GM10266 (cell line): ENCODE measurements around the gene CADM1.

Experiments
- DNase-seq: peaks from one replicate; pipeline ENCODE4 v3.0.0; 2012; ENCODE audit errors: extremely low spot score
- TF ChIP-seq, protein P1 (sequence below): IDR thresholded peaks from 2 replicates; pipeline ENCODE4 v1.5.1; 2012; ENCODE audit warnings: mild to moderate bottlenecking, low read depth; ENCODE audit not compliant: control insufficient read depth, insufficient read depth; ENCODE audit errors: missing control alignments

The CADM1 gene

DNA sequence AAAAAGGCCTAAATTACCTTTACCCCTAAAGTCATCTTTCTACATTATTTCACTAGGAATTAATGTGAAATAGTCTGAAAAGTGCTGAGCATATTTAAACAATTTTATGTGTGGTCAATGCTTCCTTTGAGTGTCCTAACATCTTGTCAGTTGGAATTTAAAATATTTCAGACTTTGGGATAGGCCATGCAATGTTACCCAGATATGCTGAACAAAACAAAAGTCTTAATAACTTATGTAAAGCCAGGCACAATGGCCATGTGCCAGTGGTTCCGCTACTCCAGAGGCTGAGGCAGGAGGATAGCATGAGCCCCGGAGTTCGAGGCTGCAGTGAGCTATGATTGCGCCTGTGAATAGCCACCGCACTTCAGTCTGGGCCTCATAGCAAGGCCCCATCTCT is 137.4 kb downstream of the CADM1 start:
- DNase-seq: no peak
- TF ChIP-seq, protein P1, sequence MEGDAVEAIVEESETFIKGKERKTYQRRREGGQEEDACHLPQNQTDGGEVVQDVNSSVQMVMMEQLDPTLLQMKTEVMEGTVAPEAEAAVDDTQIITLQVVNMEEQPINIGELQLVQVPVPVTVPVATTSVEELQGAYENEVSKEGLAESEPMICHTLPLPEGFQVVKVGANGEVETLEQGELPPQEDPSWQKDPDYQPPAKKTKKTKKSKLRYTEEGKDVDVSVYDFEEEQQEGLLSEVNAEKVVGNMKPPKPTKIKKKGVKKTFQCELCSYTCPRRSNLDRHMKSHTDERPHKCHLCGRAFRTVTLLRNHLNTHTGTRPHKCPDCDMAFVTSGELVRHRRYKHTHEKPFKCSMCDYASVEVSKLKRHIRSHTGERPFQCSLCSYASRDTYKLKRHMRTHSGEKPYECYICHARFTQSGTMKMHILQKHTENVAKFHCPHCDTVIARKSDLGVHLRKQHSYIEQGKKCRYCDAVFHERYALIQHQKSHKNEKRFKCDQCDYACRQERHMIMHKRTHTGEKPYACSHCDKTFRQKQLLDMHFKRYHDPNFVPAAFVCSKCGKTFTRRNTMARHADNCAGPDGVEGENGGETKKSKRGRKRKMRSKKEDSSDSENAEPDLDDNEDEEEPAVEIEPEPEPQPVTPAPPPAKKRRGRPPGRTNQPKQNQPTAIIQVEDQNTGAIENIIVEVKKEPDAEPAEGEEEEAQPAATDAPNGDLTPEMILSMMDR: no peak

DNA sequence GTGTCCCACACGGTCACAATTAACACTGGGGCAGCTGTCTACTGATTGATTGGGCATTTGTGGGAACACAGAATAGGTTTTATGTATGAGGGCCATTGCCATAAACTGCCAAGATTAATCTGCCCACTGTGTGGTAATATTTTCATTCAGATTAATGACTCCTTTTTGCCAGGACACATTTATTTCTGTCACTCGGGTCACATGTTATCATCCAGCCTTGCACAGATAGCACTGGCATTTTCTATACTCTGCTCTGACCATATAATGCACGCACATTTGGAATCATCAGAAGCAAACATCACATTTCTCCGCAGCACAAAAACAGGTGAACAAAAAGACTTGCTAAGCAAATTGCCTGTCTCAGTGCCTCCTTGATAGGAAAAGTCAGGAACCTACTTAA is 138.3 kb downstream of the CADM1 start:
- no peak for DNase-seq
- TF ChIP-seq, protein P1: no peak

DNA sequence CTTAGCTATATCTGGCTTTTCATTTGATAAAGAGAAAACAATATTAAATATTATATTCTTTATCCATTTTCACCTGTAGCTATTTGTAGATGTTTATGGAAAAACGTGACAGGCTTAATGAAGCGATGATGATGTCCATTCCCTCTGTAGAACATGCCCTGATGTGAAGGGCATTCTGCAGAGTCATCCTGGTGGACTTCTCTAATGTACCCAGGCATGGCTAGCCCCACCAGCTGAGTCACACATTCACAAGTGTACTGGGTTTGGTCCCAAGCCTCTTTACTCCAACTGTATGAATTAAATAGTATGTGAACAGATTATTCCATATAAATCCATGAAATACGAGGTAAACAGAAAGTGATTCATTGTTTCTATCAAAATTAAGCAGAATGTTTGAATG is 139.3 kb downstream of the CADM1 start:
- TF ChIP-seq, protein P1: no peak

DNA sequence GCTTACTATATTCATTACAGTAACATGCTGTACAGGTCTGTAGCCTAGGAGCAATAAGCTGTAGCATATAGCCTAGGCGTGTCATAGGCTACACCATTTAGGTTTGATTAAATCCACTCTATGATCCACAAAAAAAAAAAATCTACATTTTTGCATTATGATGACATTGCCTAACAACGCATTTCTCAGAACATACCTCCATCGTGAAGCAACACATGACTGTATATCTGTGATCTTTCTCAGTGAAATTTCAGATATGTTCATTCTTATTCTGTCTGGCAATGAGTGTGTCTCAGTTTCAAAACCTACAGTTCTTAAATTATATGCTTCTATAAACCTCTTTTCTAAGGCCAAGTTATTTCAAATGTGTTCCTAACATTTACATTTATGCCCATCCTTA is 140.3 kb downstream of the CADM1 start:
- TF ChIP-seq, protein P1: no peak
- no peak for DNase-seq

More for the DNA sequence above, 139.3 kb downstream of the CADM1 start:
- no peak for DNase-seq

DNA sequence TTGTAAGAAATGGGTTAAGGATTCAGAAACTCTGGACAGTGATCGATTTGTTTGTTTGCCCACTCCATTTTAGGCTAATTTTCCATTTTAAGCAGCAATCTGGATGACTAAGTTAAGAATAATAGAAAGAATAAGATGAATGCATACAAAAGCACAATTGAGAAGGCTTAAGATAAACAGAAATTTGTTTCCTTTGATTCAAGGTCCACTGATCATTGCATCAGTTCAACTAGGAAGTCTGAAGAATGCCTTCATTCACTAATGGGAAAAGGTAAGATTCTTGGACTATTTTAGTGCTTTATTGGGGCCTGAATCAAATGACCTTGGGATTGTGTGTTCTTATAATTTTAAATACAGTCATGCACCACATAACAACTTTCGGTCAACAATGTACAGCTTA is 140.8 kb downstream of the CADM1 start:
- TF ChIP-seq, protein P1: no peak
- no peak for DNase-seq

DNA sequence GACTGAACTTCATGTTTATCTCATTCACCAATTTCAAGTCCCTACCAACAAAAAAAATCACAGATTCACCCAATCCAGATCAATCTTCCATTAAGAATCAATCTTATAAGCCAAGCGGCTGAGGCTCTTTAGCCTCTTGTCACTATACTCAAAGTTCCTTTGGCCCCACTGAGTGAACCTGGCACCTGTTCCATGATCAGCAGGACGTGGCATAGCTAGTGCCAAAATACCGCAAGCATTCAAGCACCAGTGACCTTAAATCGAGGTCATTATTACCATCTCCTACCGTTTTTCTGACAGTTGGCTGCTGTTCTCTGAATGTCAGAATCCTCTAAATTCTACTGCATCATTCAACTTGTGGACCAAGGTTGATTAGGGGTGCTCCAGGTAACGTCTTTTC is 141.2 kb downstream of the CADM1 start:
- TF ChIP-seq, protein P1: no peak
- no peak for DNase-seq

DNA sequence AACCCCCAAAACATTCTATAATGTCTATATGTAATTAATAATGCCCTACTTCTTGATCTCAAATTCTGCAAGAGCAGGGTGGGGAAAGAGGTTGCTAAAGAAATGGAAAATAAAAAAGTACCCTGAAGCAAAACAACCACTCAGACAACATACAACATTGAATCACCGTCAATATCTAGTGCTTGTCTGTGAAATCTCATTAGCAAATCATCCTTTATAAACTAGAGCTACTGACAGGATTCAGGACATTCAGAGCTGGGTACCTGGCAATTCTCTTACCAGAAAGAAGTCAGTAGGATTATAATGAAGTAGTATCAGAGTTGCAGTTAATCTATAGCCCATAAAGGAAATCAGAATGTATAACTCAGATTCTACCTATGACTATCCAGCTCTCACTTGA is 143.2 kb downstream of the CADM1 start:
- TF ChIP-seq, protein P1: no peak
- DNase-seq: no peak
